ENCODE measurements around the gene PLEKHG2.

The PLEKHG2 gene

GRCh38 chr19:39405958-39406655 lies 6.4 kb upstream of the PLEKHG2 start:
- DNase-seq: peak; percentile 91 to 93

GRCh38 chr19:39406656-39407409 lies 5.6 kb upstream of the PLEKHG2 start, which contains the start of gene ZFP36:
Gene ZFP36, plus strand, starts transcription at chr19:39406847. Its CDS starts 58 bp downstream, at chr19:39406905.
- peak; percentile 87 to 90 for DNase-seq

GRCh38 chr19:39407410-39407659 lies 5.1 kb upstream of the PLEKHG2 start:
- DNase-seq: no peak

GRCh38 chr19:39407660-39408391 lies 4.6 kb upstream of the PLEKHG2 start:
- DNase-seq: peak; percentile 45 to 59

GRCh38 chr19:39408392-39409207 lies 3.9 kb upstream of the PLEKHG2 start:
- no peak for DNase-seq

- peak; percentile 84 to 89 for DNase-seq
Observed at GRCh38 chr19:39409208-39410016, 3.1 kb upstream of the PLEKHG2 start.

GRCh38 chr19:39410017-39410830 lies 2.2 kb upstream of the PLEKHG2 start:
- peak; percentile 52 to 60 for DNase-seq

- DNase-seq: no peak
Observed at GRCh38 chr19:39410831-39411080, 1.7 kb upstream of the PLEKHG2 start.

GRCh38 chr19:39411081-39411831 lies 1.2 kb upstream of the PLEKHG2 start:
- no peak for DNase-seq

- DNase-seq: peak; percentile 90 to 96
Observed at GRCh38 chr19:39411832-39412099, 703 bp upstream of the PLEKHG2 start.

- no peak for DNase-seq
Observed at GRCh38 chr19:39412867-39413271, 400 bp downstream of the PLEKHG2 start.

- DNase-seq: peak in 1 of 2 donors; percentile 47
Observed at GRCh38 chr19:39413272-39413910, 922 bp downstream of the PLEKHG2 start.

GRCh38 chr19:39413911-39414608 lies 1.6 kb downstream of the PLEKHG2 start:
- DNase-seq: no peak

- DNase-seq: no peak
Observed at GRCh38 chr19:39415111-39416046, 2.9 kb downstream of the PLEKHG2 start.

GRCh38 chr19:39416152-39417120 lies 4.0 kb downstream of the PLEKHG2 start:
- DNase-seq: no peak

GRCh38 chr19:39417463-39418181 lies 5.2 kb downstream of the PLEKHG2 start:
- DNase-seq: no peak

GRCh38 chr19:39419003-39419402 lies 6.5 kb downstream of the PLEKHG2 start:
- no peak for DNase-seq

Measured in activated CD4-positive, alpha-beta T cell treated with anti-CD3 and anti-CD28 coated beads for 4 hours (primary cell).